GM12878 (cell line): ENCODE measurements around the gene STAT3. TPM values are rescaled to one million over a fixed set of nuclear protein-coding genes. Genes with fewer than 3 reads are reported as not detected.

ENCODE experiments used
- ATAC-seq: fragments of 200-7000 bp; cut with Tn5 transposase; 3 replicates; pipeline ENCODE4 v1.9.1; 2020; ENCODE audit warnings: mild to moderate bottlenecking, moderate library complexity
- BruUV-seq: library from RNA; stranded (reverse); fragments of 400-500 nt; replicated peaks from 2 replicates; lab custom pipeline; 2021; lab: Mats Ljungman, UMichigan
- CTCF ChIA-PET: fragments of 300-600 bp; sonication (Branson Sonifier 250); formaldehyde crosslinking; extraction: SDS; loops from one replicate; lab custom pipeline; 2021; ENCODE audit warnings: inconsistent platforms; lab: Yijun Ruan, JAX
- POLR2A ChIA-PET: fragments of 350-600 bp; formaldehyde crosslinking; extraction: SDS; loops from one replicate; lab custom pipeline; 2021; ENCODE audit warnings: inconsistent platforms; lab: Charles Lee
- RAD21 ChIA-PET: fragments of 300-600 bp; sonication (Branson Sonifier 250); formaldehyde crosslinking; loops from one replicate; lab custom pipeline; 2023; ENCODE audit warnings: antibody characterized with exemption; ENCODE audit not compliant: unreplicated experiment; lab: Charles Lee
- SMC1A ChIA-PET: fragments of 300-600 bp; sonication (Branson Sonifier 250); formaldehyde crosslinking; loops from one replicate; lab custom pipeline; 2023; ENCODE audit not compliant: unreplicated experiment, uncharacterized antibody; lab: Charles Lee
- DNase-seq: peaks from one replicate; pipeline ENCODE4 v3.0.0-alpha.2; 2011; ENCODE audit warnings: low read depth, low spot score
- FAIRE-seq: peaks from 3 replicates; lab custom pipeline; 2011; peaks lifted over from hg19 to GRCh38; lab: Jason Lieb, UNC
- H2AFZ ChIP-seq: 2 replicates; pipeline ENCODE4 v1.6.0; 2011; ENCODE audit warnings: low read depth, low read length, control low read depth; ENCODE audit not compliant: control insufficient read depth
- H3K27ac ChIP-seq: 2 replicates; pipeline ENCODE4 v1.5.1; 2011; ENCODE audit warnings: control low read depth; ENCODE audit not compliant: control insufficient read depth, insufficient read depth
- H3K27me3 ChIP-seq, 2 experiments: replicated peaks in 1 of 2; 2 replicates each; pipeline versions ENCODE4 v1.6.0 to v1.6.1; 2011; ENCODE audit warnings: low read length in 1 of 2; ENCODE audit not compliant: control insufficient read depth in 2 of 2, insufficient read depth in 2 of 2
- H3K36me3 ChIP-seq, 2 experiments: 2 replicates each; pipeline ENCODE4 v1.5.1; 2011; ENCODE audit warnings: low read length in 1 of 2; ENCODE audit not compliant: control insufficient read depth in 2 of 2, insufficient read depth in 2 of 2
- H3K4me1 ChIP-seq: 2 replicates; pipeline ENCODE4 v1.6.1; 2011; ENCODE audit warnings: mild to moderate bottlenecking, low read length, moderate library complexity, mixed read lengths; ENCODE audit not compliant: control insufficient read depth, insufficient read depth
- H3K4me2 ChIP-seq: 2 replicates; pipeline ENCODE4 v1.6.0; 2011; ENCODE audit warnings: control low read depth; ENCODE audit not compliant: control insufficient read depth, insufficient read depth
- H3K4me3 ChIP-seq: fragments of 200-600 bp; sonication (generic); 2 replicates; pipeline ENCODE4 v1.5.1; 2016
- H3K79me2 ChIP-seq: 2 replicates; pipeline ENCODE4 v1.6.0; 2011; ENCODE audit warnings: low read length; ENCODE audit not compliant: control insufficient read depth, insufficient read depth
- H3K9ac ChIP-seq: 2 replicates; pipeline ENCODE4 v1.8.0; 2011; ENCODE audit warnings: low read length, control low read depth, mixed read lengths; ENCODE audit not compliant: control insufficient read depth, insufficient read depth
- H3K9me3 ChIP-seq: replicated peaks from 3 replicates; pipeline ENCODE4 v1.5.1; 2011; ENCODE audit warnings: mild to moderate bottlenecking, low read length; ENCODE audit not compliant: control insufficient read depth, insufficient read depth
- H4K20me1 ChIP-seq: 2 replicates; pipeline ENCODE4 v1.6.0; 2011; ENCODE audit not compliant: control insufficient read depth, insufficient read depth
- CBFB ChIP-seq: IDR thresholded peaks from 2 replicates; pipeline ENCODE4 v1.6.1; 2016; ENCODE audit warnings: antibody characterized with exemption, low read depth
- CREM ChIP-seq: IDR thresholded peaks from 2 replicates; pipeline ENCODE4 v1.6.1; 2014; ENCODE audit warnings: antibody characterized with exemption, low read depth
- EZH2 ChIP-seq: IDR thresholded peaks from 2 replicates; pipeline ENCODE4 v1.6.1; 2012; ENCODE audit warnings: low read depth, mild to moderate bottlenecking, control low read depth, inconsistent platforms, low read length, borderline replicate concordance; ENCODE audit not compliant: control insufficient read depth
- NRF1 ChIP-seq: conservative IDR thresholded peaks from 2 replicates; pipeline ENCODE4 v1.6.1; 2011; ENCODE audit warnings: mild to moderate bottlenecking, low read depth, low read length, improper control_type of control experiment
- POLR2A ChIP-seq: IDR thresholded peaks from 2 replicates; pipeline ENCODE4 v1.6.1; 2011; ENCODE audit warnings: low read depth, mild to moderate bottlenecking, low read length
- SPI1 ChIP-seq: IDR thresholded peaks from 2 replicates; pipeline ENCODE4 v1.6.1; 2011; ENCODE audit warnings: low read depth, mild to moderate bottlenecking, low read length, moderate library complexity, borderline replicate concordance; ENCODE audit not compliant: insufficient read depth
- WGBS: methylation state at CpG from one replicate; pipeline ENCODE4 v1.1.6; 2016; ENCODE audit warnings: low lambda C conversion rate; ENCODE audit not compliant: insufficient replicate concordance, insufficient coverage; ENCODE audit errors: missing lambda C conversion rate; 5-methylcytosine and 5-hydroxymethylcytosine counted together
- in situ Hi-C: fragments of 300-500 bp; cut with MboI; formaldehyde crosslinking; loops from 9 replicates; pipeline ENCODE4 v1.14.3; 2018; ENCODE audit warnings: mixed read lengths
- intact Hi-C: fragments of 100-400 bp; cut with micrococcal nuclease; formaldehyde crosslinking; loops from one replicate; pipeline ENCODE4 v1.14.2; 2022; ENCODE audit not compliant: unreplicated experiment
- polyA plus RNA-seq, 11 experiments: library from polyadenylated mRNA; depleted of rRNA in 4 of 11; unstranded in 6 of 11; stranded (reverse) in 5 of 11; fragments of >200 nt; fragmentation: Nextera tagmentation in 4 of 11; fragmentation: Illumina TruSeq in 1 of 11; extraction: Ambion mirVana in 4 of 11; extraction: Trizol in 1 of 11; gene quantifications; 1 replicate in 1 of 11; 2 replicates in 10 of 11; pipeline versions ENCODE4 v1.2.1 to v1.2.3, GENCODE V29; 2011 to 2016; ENCODE audit warnings: inconsistent platforms in 2 of 11, missing spikeins in 2 of 11, low read depth in 1 of 11
- total RNA-seq, 4 experiments: library from RNA; depleted of rRNA in 3 of 4; stranded (reverse); fragments of >200 nt in 3 of 4; fragmentation: Illumina TruSeq in 1 of 4; extraction: Trizol in 1 of 4; gene quantifications; 2 replicates each; pipeline versions ENCODE4 v1.2.1 to v1.2.3, GENCODE V29; 2013 to 2021
- TF ChIP-seq, protein P1 (sequence below): fragments of 450-650 bp; formaldehyde crosslinking; IDR thresholded peaks from 2 replicates; pipeline ENCODE4 v1.4.0; 2022; ENCODE audit warnings: mild to moderate bottlenecking, moderate library complexity
- TF ChIP-seq, protein P2 (sequence below): fragments of 450-650 bp; IDR thresholded peaks from 2 replicates; pipeline ENCODE4 v1.6.1; 2018; ENCODE audit warnings: mild to moderate bottlenecking, low read depth, moderate library complexity; ENCODE audit not compliant: partially characterized antibody

The STAT3 gene
- total and polyA plus RNA-seq, 10 of the 15 experiments (the other 5 are each of a cell fraction or from before 2014, with no cell fraction given): 18.4 to 96.4 (median 60.9) TPM

DNA sequence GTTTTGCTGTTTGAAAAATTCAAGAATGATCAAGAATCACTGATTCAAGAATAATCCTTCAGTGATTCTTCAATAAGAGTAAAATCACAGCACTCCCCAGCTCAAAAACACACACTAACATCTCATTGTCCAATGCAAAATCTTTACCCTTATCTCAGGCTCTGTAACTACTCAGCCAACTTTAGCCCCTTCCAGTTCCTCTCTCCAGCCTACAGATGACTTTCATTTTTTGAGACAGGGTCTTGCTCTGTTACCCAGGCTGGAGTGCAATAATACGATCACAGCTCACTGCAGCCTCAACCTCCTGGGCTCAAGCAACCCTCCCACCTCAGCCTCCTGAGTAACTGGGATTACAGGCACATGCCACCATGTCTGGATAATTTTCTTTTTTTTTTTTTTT, 25.0 kb downstream of the STAT3 start:
- peaks cover 2% of the 10 kb centered on the region; the same call in 2 of the 3 replicates for H3K9me3 ChIP-seq
- no TSS peak for BruUV-seq
- H3K79me2 ChIP-seq: peaks cover 83% of the 10 kb centered on the region
- no peak overlapping the region for H2AFZ ChIP-seq
- intact Hi-C loops: no loop called here
- no peak overlapping the region for H3K9ac ChIP-seq
- ChIA-PET POLR2A (interaction anchor here (0.6 kb wide), 1 partner anchor 9 kb away, joined by 4 read pairs; no protein-coding TSS in a partner anchor), RAD21 (no interaction called here), CTCF (interaction anchor here (0.6 kb wide), 1 partner anchor 22 kb away, joined by 3 read pairs; no protein-coding TSS in a partner anchor)
- peaks cover 32% of the 10 kb centered on the region for H3K4me1 ChIP-seq
- H3K4me3 ChIP-seq: no peak overlapping the region
- in situ Hi-C loops: no loop called here
- H4K20me1 ChIP-seq: peaks cover 7% of the 10 kb centered on the region
- WGBS: 62% methylated on average over 1 of the region's 1 CpG
- H3K27ac ChIP-seq: no peak overlapping the region
- TF ChIP-seq, protein P1, sequence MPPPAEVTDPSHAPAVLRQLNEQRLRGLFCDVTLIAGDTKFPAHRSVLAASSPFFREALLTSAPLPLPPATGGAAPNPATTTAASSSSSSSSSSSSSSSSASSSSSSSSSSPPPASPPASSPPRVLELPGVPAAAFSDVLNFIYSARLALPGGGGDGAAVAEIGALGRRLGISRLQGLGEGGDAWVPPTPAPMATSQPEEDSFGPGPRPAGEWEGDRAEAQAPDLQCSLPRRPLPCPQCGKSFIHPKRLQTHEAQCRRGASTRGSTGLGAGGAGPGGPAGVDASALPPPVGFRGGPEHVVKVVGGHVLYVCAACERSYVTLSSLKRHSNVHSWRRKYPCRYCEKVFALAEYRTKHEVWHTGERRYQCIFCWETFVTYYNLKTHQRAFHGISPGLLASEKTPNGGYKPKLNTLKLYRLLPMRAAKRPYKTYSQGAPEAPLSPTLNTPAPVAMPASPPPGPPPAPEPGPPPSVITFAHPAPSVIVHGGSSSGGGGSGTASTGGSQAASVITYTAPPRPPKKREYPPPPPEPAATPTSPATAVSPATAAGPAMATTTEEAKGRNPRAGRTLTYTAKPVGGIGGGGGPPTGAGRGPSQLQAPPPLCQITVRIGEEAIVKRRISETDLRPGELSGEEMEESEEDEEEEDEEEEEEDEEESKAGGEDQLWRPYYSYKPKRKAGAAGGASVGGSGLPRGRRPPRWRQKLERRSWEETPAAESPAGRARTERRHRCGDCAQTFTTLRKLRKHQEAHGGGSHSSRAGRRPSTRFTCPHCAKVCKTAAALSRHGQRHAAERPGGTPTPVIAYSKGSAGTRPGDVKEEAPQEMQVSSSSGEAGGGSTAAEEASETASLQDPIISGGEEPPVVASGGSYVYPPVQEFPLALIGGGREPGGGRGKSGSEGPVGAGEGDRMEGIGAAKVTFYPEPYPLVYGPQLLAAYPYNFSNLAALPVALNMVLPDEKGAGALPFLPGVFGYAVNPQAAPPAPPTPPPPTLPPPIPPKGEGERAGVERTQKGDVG: no peak
- TF ChIP-seq CBFB (no peak), EZH2 (no peak), NRF1 (no peak), SPI1 (peak; percentile 41; the same call in 1 of the 2 replicates), CREM (no peak), POLR2A (no peak)
- TF ChIP-seq, protein P2, sequence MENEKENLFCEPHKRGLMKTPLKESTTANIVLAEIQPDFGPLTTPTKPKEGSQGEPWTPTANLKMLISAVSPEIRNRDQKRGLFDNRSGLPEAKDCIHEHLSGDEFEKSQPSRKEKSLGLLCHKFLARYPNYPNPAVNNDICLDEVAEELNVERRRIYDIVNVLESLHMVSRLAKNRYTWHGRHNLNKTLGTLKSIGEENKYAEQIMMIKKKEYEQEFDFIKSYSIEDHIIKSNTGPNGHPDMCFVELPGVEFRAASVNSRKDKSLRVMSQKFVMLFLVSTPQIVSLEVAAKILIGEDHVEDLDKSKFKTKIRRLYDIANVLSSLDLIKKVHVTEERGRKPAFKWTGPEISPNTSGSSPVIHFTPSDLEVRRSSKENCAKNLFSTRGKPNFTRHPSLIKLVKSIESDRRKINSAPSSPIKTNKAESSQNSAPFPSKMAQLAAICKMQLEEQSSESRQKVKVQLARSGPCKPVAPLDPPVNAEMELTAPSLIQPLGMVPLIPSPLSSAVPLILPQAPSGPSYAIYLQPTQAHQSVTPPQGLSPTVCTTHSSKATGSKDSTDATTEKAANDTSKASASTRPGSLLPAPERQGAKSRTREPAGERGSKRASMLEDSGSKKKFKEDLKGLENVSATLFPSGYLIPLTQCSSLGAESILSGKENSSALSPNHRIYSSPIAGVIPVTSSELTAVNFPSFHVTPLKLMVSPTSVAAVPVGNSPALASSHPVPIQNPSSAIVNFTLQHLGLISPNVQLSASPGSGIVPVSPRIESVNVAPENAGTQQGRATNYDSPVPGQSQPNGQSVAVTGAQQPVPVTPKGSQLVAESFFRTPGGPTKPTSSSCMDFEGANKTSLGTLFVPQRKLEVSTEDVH: no peak
- TF ChIP-seq, all 136 proteins: peak for 1
- ATAC-seq: peak; percentile 37; the same call in 1 of the 3 replicates
- SMC1A ChIA-PET: interaction anchor here (1.1 kb wide), 1 partner anchor 23 kb away, joined by 4 read pairs; no protein-coding TSS in a partner anchor
- no peak for DNase-seq
- Histone ChIP-seq H3K36me3 (no peaks in the 10 kb centered on the region), H3K4me2 (no peak overlapping the region), H3K27me3 (no peaks in the 10 kb centered on the region)
- no peak for FAIRE-seq
